ENCODE data around the gene MICALL1. TPM values are rescaled to one million over a fixed set of nuclear protein-coding genes. Genes with fewer than 3 reads are reported as not detected.

MICALL1 gene, protein sequence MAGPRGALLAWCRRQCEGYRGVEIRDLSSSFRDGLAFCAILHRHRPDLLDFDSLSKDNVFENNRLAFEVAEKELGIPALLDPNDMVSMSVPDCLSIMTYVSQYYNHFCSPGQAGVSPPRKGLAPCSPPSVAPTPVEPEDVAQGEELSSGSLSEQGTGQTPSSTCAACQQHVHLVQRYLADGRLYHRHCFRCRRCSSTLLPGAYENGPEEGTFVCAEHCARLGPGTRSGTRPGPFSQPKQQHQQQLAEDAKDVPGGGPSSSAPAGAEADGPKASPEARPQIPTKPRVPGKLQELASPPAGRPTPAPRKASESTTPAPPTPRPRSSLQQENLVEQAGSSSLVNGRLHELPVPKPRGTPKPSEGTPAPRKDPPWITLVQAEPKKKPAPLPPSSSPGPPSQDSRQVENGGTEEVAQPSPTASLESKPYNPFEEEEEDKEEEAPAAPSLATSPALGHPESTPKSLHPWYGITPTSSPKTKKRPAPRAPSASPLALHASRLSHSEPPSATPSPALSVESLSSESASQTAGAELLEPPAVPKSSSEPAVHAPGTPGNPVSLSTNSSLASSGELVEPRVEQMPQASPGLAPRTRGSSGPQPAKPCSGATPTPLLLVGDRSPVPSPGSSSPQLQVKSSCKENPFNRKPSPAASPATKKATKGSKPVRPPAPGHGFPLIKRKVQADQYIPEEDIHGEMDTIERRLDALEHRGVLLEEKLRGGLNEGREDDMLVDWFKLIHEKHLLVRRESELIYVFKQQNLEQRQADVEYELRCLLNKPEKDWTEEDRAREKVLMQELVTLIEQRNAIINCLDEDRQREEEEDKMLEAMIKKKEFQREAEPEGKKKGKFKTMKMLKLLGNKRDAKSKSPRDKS
- 10 to 100 TPM; 10.3 to 15.9 TPM for total RNA-seq

DNA sequence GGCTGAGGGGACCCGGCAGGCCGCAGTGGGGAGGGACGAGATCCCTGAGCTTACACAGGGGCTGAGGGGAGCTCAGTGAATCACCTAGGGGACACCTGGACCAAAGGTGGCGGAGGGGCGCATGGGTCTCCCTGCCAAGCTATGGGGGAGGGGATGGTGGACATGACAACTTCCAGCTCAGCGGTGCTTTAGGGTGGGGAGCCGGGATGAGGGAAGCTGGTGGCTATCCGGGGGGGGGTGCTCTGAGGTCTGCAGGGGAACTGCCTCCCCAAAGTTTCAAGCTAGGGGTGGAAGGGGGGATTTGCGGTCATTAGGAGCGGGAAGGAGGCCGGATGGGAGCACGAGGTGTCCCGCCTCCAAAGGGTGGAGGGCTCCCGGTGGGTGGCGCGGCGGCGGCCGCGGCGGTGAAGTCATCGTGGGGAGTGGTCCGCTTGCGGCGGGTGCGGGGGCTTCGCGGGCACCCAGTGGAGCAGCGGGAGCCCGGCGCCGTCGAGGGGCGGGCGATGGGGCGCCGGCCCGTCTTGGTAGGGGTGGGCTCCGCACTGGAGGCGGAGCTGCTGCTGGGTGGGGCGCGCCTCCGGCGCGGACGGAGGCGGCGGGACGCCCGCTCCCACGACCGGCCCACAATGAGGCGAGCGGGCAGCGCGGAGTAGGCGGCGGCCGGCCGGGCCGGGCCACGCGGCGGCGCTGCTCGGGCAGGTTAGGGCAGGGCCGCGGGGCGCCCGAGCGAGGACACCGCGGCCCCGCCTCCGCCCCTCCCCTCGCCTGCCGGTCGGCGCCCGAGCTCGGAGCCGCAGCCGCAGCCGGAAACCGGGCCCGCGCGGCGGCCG lies at the start of gene MICALL1:
Gene MICALL1 (plus strand): TSS at position 764 of the 830 bp plus-strand sequence. CDS start 126 bp downstream, outside the sequence.
- Mint-ChIP-seq H3K27me3 (no peaks in the 10 kb centered on the region), H3K4me1 (peaks cover 16% of the 10 kb centered on the region), H3K9me3 (no peaks in the 10 kb centered on the region), H3K4me3 (peak within 1 kb of the TSS; percentile 74), H3K27ac (peak within 1 kb of the TSS; percentile 86), H3K36me3 (ENCODE audit: low read depth) (no peaks in the 10 kb centered on the region)
- peak; percentile 95 for ATAC-seq (replicated peaks)

DNA sequence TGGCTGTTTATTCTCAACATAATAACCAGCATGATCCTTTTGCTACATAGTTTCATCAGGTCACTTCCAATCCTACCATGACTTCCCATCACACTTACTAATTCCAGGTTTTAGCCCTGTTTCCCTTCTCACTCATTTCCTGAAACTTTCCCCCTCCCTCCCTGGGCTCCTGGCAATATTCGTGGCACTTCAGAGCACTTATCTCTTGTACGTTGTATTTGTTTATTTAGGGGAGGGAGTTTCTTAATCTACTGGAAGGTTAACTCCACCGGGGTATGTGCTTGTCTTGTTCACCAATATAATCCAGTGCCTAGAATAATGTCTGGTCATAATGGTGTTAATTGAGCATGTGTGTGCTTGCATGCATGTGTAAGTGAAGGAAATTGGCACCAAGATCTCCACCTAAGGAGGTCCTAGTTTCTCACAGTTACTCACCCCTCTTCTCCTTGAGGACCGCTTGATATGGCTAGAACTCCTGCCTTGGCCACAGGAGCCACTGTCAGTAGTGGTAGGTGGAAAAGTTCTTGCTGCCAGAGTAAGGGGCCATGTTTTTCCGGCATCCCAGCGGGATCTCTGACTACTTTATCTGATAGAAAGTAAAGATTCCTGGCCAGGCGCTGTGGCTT lies 45.2 kb upstream of the MICALL1 start:
- peak overlapping the region; percentile 56 for H3K27ac Mint-ChIP-seq
- H3K4me3 Mint-ChIP-seq, result no peak overlapping the region
- no peaks in the 10 kb centered on the region for H3K9me3 Mint-ChIP-seq
- ATAC-seq (replicated peaks), result no peak
- peaks cover 100% of the 10 kb centered on the region for H3K36me3 Mint-ChIP-seq (ENCODE audit: low read depth)
- peaks cover 11% of the 10 kb centered on the region for H3K4me1 Mint-ChIP-seq
- H3K27me3 Mint-ChIP-seq, result no peaks in the 10 kb centered on the region

DNA sequence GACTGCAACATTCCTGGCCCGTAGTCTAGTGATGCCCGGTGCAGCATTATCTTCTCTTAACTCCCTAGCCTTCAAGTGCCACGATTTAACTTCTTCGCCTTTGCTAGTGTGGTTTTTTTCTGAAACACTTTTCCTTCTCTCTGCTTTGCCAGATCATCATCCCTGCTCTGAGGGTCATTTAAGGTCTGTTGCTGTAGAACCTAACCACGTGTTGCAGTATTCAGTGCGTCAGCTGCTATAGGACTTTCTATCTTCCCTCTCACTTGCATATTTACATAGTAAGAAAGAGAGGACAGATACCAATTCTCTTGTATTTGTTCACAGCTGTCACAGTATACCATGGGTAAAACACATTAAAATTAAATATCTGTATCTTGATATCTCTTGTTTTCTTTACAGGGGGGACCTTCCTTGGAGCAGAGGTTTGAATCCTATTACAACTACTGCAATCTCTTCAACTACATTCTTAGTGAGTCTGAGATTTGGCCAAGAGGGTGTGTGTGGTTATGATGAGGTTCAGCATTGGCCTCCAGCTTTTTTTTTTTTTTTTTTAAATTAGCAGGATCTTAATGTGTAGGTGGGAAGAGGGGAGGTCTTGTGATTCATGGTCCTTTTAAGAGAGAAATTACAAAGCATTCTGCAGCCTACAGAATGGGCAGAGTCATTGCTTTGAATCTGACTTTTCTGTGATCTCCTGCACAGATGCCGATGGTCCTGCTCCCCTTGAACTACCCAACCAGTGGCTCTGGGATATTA lies 43.3 kb upstream of the MICALL1 start:
- peaks cover 100% of the 10 kb centered on the region for H3K36me3 Mint-ChIP-seq (ENCODE audit: low read depth)
- no peak for ATAC-seq (replicated peaks)

DNA sequence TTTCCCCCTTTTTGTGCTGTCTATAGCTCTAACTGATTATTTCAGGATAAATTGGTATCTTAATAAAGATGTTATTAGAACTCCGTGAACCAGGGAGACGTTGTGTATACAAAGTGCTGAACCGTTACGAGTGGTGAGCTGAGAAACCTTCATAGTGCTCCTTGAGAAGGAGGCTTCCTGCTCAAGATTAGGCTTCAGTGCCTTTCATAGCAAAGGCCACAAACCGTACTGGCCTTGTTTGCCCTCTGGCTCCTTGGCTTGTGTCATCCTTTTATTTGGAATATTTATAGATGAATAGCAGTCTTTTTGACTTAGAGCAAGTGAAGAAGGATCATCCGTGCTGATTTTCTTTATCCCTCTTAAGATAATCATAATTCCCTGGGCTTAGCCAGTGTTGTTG lies 40.6 kb upstream of the MICALL1 start:
- Mint-ChIP-seq H3K9me3 (no peaks in the 10 kb centered on the region), H3K27ac (no peak overlapping the region), H3K36me3 (ENCODE audit: low read depth) (peaks cover 100% of the 10 kb centered on the region)

More for the DNA sequence above, 43.3 kb upstream of the MICALL1 start:
- H3K27ac Mint-ChIP-seq, result no peak overlapping the region
- no peaks in the 10 kb centered on the region for H3K27me3 Mint-ChIP-seq
- peaks cover 11% of the 10 kb centered on the region for H3K4me1 Mint-ChIP-seq
- no peak overlapping the region for H3K4me3 Mint-ChIP-seq
- H3K9me3 Mint-ChIP-seq, result no peaks in the 10 kb centered on the region

DNA sequence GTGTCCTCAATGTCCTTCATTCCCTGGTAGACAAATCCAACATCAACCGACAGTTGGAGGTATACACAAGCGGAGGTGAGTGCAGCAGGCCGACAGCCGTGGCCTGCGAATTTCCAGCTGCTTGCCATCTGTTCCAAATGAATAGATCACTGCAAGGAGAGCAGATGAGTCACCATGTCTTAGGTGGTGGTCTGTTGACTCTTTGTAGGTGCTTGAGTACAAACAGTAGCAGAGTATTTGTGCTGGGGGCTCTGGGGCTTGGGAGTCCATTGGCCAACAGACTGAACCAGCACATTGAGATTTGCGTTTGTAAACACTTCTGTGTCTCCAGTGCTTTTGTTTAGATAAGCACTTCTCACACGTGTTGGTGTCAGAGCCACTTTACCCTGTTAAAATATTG lies 35.8 kb upstream of the MICALL1 start:
- H3K36me3 Mint-ChIP-seq (ENCODE audit: low read depth), result peaks cover 97% of the 10 kb centered on the region
- ATAC-seq (replicated peaks), result no peak
- H3K27ac Mint-ChIP-seq, result no peak overlapping the region

More for the DNA sequence above, 40.6 kb upstream of the MICALL1 start:
- no peaks in the 10 kb centered on the region for H3K27me3 Mint-ChIP-seq
- H3K4me3 Mint-ChIP-seq, result no peak overlapping the region
- ATAC-seq (replicated peaks), result no peak
- peaks cover 10% of the 10 kb centered on the region for H3K4me1 Mint-ChIP-seq

DNA sequence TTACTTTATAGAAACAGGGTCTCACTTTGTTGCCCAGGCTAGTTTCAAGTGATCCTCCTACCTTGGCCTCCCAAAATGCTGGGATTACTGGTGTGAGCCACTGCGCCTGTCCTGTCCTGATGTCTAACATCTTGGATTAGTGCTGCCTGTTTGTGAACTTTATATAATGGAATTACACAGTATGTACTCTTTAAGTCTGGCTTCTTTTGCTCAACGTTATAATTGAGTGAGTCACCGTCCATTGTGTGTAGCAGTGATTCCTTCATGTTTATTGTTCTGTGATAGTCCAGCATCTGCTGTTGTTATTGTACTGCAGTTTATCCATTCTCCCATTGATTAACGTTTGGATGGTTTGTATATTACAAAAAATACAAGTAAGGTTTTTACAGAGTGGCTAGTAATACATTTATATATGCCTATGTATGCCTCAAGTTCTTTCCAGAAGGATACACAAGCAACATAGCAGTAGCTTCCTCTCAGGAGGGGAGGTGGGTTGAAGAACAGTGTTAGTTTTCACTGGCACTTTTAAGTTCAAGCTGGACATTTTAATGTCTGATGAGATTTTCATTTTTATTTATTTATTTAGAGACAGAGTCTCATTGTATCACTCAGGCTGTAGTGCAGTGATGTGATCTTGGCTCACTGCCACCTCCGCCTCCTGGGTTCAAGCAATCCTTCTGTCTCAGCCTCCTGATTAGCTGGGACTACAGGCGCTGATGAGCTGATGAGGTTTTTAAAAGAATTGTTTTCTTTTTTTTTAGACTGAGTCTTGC lies 25.2 kb upstream of the MICALL1 start:
- Mint-ChIP-seq H3K27me3 (no peaks in the 10 kb centered on the region), H3K4me1 (no peaks in the 10 kb centered on the region), H3K36me3 (ENCODE audit: low read depth) (peaks cover 100% of the 10 kb centered on the region), H3K9me3 (no peaks in the 10 kb centered on the region), H3K4me3 (no peak overlapping the region), H3K27ac (no peak overlapping the region)
- no peak for ATAC-seq (replicated peaks)

More for the DNA sequence above, 35.8 kb upstream of the MICALL1 start:
- Mint-ChIP-seq H3K4me3 (no peak overlapping the region), H3K27me3 (no peaks in the 10 kb centered on the region), H3K4me1 (no peaks in the 10 kb centered on the region), H3K9me3 (no peaks in the 10 kb centered on the region)

DNA sequence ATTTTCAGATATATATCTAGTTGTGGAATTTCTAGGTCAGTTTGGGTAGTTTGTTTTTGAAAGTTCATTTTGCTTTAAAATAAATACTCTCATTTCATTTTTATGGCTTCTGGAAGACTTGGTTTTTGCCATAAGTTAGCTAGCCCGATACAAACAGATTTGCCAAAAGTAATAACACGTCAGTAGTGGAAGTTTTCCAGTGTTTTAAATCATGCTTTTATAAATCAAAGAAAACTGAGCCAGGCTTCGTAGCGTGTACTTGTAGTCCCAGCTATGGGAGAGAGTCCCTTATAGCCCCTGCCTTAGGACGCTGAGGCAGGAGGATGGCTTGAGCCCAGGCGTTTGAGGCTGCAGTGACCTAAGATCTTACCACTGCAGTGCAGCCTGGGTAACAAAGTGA lies 21.7 kb upstream of the MICALL1 start:
- H3K27ac Mint-ChIP-seq, result no peak overlapping the region
- no peak for ATAC-seq (replicated peaks)
- H3K4me3 Mint-ChIP-seq, result no peak overlapping the region
- no peaks in the 10 kb centered on the region for H3K9me3 Mint-ChIP-seq
- no peaks in the 10 kb centered on the region for H3K4me1 Mint-ChIP-seq
- H3K27me3 Mint-ChIP-seq, result no peaks in the 10 kb centered on the region
- peaks cover 100% of the 10 kb centered on the region for H3K36me3 Mint-ChIP-seq (ENCODE audit: low read depth)

DNA sequence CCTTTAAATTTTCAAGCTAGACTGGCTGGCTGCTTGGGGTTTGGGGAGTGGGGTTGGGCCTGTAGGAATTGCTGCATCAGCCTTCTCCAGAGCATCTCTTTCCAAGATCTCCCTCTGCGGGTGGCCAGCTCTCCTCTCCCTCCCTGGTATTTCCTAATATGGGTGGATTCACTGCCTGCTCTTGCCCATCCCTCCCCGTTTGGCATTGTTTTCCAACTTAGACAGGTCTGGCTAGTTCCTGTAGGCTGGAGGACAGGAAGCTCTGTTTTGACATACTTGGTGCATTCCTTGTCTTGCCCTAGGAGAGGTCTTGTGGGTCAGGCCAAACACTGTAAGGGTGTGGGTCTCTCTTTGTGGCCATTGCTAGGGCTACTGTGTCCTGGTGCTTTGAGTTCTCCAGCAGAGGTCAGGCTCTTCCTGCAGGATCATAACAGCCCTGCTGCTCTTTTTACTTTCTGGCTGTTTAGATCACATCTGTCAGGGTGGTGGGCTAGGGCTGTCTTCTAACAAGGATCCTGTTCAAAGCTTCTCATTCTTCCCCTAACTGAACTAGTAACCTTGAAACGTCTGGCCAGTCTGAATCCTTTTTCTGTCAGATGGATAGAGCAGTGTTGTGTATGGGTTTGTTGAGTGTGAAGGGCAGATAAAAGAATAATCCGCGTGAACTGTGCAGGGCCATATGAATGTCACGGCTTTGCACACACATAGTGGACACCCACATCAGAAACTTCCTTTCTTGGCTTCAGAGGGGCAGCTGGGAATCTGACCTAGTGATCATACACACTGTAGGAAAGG lies 18.3 kb upstream of the MICALL1 start:
- no peaks in the 10 kb centered on the region for H3K4me1 Mint-ChIP-seq
- no peak overlapping the region for H3K4me3 Mint-ChIP-seq
- no peaks in the 10 kb centered on the region for H3K27me3 Mint-ChIP-seq
- ATAC-seq (replicated peaks), result no peak
- peak overlapping the region; percentile 15 for H3K27ac Mint-ChIP-seq
- H3K9me3 Mint-ChIP-seq, result no peaks in the 10 kb centered on the region
- H3K36me3 Mint-ChIP-seq (ENCODE audit: low read depth), result peaks cover 91% of the 10 kb centered on the region

DNA sequence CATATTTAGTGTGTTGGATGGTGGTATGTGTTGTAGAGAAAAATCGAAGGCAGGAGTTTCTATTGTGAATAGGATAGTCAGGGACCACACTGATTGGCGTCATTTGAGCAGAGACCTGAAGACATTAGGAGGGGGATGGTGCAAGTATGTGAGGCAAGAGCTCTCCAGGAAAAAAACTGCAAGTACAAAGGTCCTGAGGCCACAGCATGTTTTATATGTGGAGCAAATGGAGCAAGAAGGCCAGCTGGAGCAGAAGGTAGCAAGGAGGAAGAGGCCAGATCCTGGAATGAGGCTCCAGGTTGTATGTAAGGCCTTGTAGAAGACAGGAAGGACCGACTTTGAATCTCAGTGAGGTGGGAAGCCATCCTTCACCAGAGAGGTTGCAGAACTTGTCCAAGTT lies 14.2 kb upstream of the MICALL1 start:
- Mint-ChIP-seq H3K27ac (no peak overlapping the region), H3K4me1 (peaks cover 12% of the 10 kb centered on the region), H3K36me3 (ENCODE audit: low read depth) (peaks cover 50% of the 10 kb centered on the region), H3K4me3 (no peak overlapping the region), H3K27me3 (no peaks in the 10 kb centered on the region), H3K9me3 (no peaks in the 10 kb centered on the region)
- ATAC-seq (replicated peaks), result no peak

DNA sequence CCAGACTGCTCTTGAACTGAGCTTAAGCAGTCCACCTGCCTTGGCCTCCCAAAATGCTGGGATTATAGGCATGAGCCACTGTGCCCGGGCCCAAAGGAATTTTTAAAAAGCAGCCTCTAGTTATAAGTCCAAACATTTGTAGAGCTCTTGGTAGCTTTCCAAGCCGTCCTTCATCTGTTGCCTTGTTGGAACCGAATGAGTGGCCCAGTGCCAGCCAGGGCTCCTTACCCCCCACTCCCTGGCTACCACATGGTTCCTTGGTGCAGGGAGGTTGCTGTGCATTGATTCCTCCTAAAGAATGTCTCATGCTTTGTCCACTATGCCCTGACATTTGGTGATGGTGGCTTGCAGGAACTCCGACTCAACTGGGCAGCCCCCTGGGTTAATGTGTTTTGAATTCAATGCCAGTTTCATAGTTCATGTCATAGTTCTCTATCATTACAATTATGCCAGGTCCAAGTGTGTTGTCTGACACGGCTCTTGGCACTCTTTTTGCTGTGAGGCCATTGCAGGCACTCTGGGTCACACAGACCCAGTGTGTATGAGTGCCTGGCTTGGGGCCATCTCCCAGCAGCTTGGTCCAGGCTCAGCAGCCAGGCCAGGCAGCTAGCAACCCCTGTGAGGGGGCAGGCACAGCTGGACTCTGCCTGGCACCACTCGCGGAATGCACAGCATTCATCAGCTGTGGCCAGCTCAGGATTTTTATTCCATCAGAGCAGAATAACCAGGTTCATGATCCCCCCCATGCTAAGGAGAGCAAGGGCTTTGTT lies 13.3 kb upstream of the MICALL1 start:
- Mint-ChIP-seq H3K27ac (peak overlapping the region; percentile 37), H3K9me3 (no peaks in the 10 kb centered on the region), H3K4me1 (peaks cover 12% of the 10 kb centered on the region), H3K36me3 (ENCODE audit: low read depth) (peaks cover 41% of the 10 kb centered on the region), H3K27me3 (no peaks in the 10 kb centered on the region), H3K4me3 (no peak overlapping the region)
- ATAC-seq (replicated peaks), result no peak

DNA sequence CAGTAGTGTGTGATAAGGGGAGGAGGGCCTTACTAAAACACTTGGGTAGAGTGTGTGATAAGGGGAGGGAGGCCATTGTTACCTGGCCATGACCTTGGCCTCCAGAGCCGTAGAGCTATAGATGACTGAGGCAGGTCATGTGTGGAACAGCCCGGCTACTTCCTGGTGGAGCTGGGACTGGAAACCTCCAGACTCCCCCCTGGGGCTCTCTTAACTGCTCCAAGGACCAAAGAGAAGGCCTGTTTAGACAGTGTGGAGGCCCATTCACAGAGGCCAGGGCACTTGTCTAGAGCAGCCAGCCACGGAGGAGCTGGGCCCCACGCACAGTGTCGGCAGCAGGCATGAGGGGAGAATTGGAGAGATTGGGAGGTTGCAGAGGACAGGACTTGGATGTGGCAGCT lies 12.5 kb upstream of the MICALL1 start:
- H3K9me3 Mint-ChIP-seq, result no peaks in the 10 kb centered on the region
- H3K27ac Mint-ChIP-seq, result peak overlapping the region; percentile 37
- no peaks in the 10 kb centered on the region for H3K27me3 Mint-ChIP-seq
- H3K4me1 Mint-ChIP-seq, result peaks cover 12% of the 10 kb centered on the region
- H3K4me3 Mint-ChIP-seq, result no peak overlapping the region
- no peak for ATAC-seq (replicated peaks)
- H3K36me3 Mint-ChIP-seq (ENCODE audit: low read depth), result peaks cover 33% of the 10 kb centered on the region

All from activated T-helper 17 cell treated with anti-CD3 and anti-CD28 coated beads, Interleukin-2, amount 50 U/mL, for 72 hours (primary cell).